ENCODE results near the gene ACSM5. TPM values are rescaled to one million over a fixed set of nuclear protein-coding genes. Genes with fewer than 3 reads are reported as not detected.

Gene ACSM5
- not detected for total RNA-seq

DNA sequence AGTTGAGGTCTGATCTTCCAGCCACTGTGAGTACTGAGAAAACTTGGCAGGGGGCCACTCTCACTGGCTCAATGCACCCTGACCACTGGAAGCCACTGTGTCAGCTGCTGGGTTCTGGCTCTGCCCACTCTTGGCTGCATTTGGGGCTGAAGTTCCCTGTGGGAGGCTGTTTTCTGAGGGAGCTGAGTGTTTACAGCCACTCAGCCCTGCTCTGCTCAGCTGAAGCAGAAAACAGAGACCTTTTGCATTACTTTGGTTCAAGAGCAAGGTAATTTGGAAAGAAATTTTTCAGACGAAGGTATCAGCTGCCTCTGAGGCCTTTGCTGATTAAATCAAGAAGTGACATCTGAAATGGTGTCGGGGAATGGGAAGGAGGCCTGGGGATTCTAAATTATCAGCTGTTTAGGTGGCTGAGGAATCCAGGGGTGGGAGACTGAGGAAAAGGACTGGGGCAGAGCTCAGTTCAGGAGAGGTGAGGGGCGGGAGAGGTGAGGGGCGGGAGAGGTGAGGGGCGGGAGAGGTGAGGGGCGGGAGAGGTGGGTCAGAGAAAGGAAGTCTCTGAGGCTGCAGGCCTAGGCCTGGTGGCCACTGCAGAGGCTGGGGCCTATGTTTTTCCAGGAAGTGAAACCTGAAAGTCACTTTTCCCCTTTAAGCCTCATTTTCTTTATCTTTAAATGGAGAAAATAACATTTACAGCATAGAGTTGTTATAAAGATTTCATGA, at the start of gene ACSM5:
Gene ACSM5, plus strand, starts transcription at position 137 of the 723 bp plus-strand sequence. CDS start 1,951 bp downstream, outside the sequence.
- Mint-ChIP-seq H3K36me3 (no peaks in the 10 kb centered on the region), H3K4me1 (ENCODE audit: low read depth in 2 of 2) (no peaks in the 10 kb centered on the region), H3K9me3 (no peaks in the 10 kb centered on the region), H3K27ac (no peak within 1 kb of the TSS), H3K27me3 (peaks cover 5% of the 10 kb centered on the region in 2 donors), H3K4me3 (no peak within 1 kb of the TSS)
- no peak for DNase-seq (ENCODE audit: low spot score)
- no peak for ATAC-seq

DNA sequence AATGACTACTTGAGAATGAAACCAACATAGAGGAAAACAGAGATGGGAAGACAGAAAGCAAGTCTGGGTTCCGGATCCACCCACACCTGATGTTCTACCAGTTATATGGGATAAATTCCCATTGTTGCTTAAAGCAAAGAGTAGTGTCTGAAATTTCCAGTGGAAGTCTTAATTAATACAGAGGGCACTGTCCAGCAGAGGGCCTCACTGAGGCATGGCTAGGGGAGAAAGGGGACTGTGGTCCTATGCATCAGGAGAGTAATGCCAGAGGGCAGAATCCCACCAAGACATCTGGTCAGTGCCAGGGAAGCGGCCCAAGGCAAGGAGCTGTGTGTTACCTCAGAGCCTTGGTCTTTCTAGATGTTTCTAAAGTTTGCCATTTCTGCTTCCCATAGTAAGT, 49.3 kb upstream of the ACSM5 start:
- H3K27me3 Mint-ChIP-seq: peaks cover 15 to 42% of the 10 kb centered on the region in 2 donors
- H3K27ac Mint-ChIP-seq: no peak overlapping the region
- H3K36me3 Mint-ChIP-seq: no peaks in the 10 kb centered on the region
- no peaks in the 10 kb centered on the region for H3K9me3 Mint-ChIP-seq
- ATAC-seq (no peak), DNase-seq (ENCODE audit: low spot score) (no peak)
- H3K4me1 Mint-ChIP-seq (ENCODE audit: low read depth in 2 of 2): no peaks in the 10 kb centered on the region
- H3K4me3 Mint-ChIP-seq: no peak overlapping the region

DNA sequence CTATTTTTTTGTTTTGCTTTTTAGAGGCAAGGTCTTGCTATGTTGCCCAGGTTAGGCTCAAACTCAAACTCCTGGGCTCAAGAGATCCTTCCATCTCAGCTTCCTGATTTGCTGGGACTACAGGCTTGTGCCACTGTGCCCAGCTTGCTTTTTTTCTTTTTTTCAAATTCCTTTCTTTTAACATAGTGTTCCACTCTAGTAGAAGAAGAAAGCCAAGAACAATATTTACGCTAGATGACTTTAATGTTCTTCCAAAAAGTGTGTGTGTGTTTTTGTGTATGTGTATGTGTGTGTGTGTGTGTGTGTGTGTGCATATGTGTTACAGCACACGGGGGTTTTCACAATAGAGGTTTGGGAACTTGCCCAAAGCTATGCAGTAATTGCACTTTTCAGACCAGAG, 46.1 kb upstream of the ACSM5 start:
- no peaks in the 10 kb centered on the region for H3K4me1 Mint-ChIP-seq (ENCODE audit: low read depth in 2 of 2)
- H3K4me3 Mint-ChIP-seq: no peak overlapping the region
- H3K27me3 Mint-ChIP-seq: peaks cover 13 to 33% of the 10 kb centered on the region in 2 donors
- H3K27ac Mint-ChIP-seq: no peak overlapping the region
- H3K36me3 Mint-ChIP-seq: no peaks in the 10 kb centered on the region
- ATAC-seq (no peak), DNase-seq (ENCODE audit: low spot score) (no peak)
- H3K9me3 Mint-ChIP-seq: no peaks in the 10 kb centered on the region

- no peak overlapping the region for H3K27ac Mint-ChIP-seq
- H3K4me1 Mint-ChIP-seq (ENCODE audit: low read depth in 2 of 2): no peaks in the 10 kb centered on the region
- no peak for ATAC-seq
- H3K4me3 Mint-ChIP-seq: no peak overlapping the region
- no peaks in the 10 kb centered on the region for H3K36me3 Mint-ChIP-seq
- no peaks in the 10 kb centered on the region for H3K9me3 Mint-ChIP-seq
- no peak for DNase-seq (ENCODE audit: low spot score)
- peaks cover 13 to 33% of the 10 kb centered on the region in 2 donors for H3K27me3 Mint-ChIP-seq
Observed at GRCh38 chr16:20364051-20364450, 45.3 kb upstream of the ACSM5 start.

DNA sequence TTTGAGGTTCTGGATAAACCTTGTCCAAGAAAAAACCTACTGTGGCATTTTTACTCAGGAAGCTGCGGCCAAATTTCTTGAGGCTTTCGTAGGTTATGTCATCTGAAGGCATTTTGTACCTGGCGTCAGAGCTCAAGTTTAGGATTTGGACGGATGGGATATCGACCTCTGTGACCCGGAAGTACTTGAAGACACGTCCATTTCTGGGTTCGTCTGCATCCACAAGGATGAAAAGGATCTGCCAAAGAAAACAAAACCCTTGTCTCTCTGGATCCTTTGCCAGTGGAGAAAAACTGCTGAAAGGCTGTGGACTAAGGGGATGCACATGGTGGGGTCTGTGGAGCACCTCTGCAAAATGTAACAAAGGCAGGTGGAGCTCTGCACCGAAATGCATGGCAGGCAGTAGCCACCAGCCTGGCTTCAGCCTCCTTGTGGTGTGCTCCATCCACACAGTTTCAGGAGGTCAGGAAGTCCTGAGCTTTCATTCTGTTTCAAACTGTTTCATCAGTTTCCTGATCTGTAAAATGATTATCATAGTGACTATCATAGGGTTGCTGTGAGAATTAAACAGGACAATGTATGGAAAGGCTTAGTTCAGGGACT, 39.8 kb upstream of the ACSM5 start:
- no peak overlapping the region for H3K27ac Mint-ChIP-seq
- DNase-seq (ENCODE audit: low spot score) (no peak), ATAC-seq (no peak)
- H3K4me3 Mint-ChIP-seq: no peak overlapping the region
- peaks cover 22 to 46% of the 10 kb centered on the region in 2 donors for H3K27me3 Mint-ChIP-seq
- no peaks in the 10 kb centered on the region for H3K9me3 Mint-ChIP-seq
- H3K4me1 Mint-ChIP-seq (ENCODE audit: low read depth in 2 of 2): no peaks in the 10 kb centered on the region
- no peaks in the 10 kb centered on the region for H3K36me3 Mint-ChIP-seq

- no peak overlapping the region for H3K4me3 Mint-ChIP-seq
- ATAC-seq: no peak
- DNase-seq (ENCODE audit: low spot score): no peak
- no peak overlapping the region for H3K27ac Mint-ChIP-seq
- no peaks in the 10 kb centered on the region for H3K36me3 Mint-ChIP-seq
- peaks cover 23 to 49% of the 10 kb centered on the region in 2 donors for H3K27me3 Mint-ChIP-seq
- no peaks in the 10 kb centered on the region for H3K9me3 Mint-ChIP-seq
- H3K4me1 Mint-ChIP-seq (ENCODE audit: low read depth in 2 of 2): no peaks in the 10 kb centered on the region
Observed at GRCh38 chr16:20372701-20373100, 36.6 kb upstream of the ACSM5 start.

DNA sequence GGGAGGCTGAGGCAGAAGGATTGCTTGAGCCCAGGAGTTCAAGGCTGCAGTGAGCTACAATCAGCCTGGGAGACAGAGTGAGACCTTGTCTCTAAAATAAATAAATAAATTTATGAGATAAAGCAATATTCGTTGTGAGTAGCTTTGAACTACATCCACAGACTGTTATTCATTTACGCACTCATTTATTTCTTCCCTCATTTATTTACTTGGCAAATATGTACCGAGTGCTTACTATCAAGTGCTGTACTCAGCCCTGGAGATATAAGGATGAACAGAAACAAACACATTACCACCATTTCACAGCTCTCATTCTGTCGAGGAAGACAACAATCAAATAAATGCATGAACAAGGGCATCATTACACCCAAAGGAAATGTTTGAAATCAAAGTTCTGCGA, 32.2 kb upstream of the ACSM5 start:
- ATAC-seq: no peak
- no peak for DNase-seq (ENCODE audit: low spot score)
- H3K9me3 Mint-ChIP-seq: no peaks in the 10 kb centered on the region
- H3K4me3 Mint-ChIP-seq: no peak overlapping the region
- no peaks in the 10 kb centered on the region for H3K36me3 Mint-ChIP-seq
- no peaks in the 10 kb centered on the region for H3K4me1 Mint-ChIP-seq (ENCODE audit: low read depth in 2 of 2)
- no peak overlapping the region for H3K27ac Mint-ChIP-seq
- H3K27me3 Mint-ChIP-seq: peaks cover 19 to 36% of the 10 kb centered on the region in 2 donors

DNA sequence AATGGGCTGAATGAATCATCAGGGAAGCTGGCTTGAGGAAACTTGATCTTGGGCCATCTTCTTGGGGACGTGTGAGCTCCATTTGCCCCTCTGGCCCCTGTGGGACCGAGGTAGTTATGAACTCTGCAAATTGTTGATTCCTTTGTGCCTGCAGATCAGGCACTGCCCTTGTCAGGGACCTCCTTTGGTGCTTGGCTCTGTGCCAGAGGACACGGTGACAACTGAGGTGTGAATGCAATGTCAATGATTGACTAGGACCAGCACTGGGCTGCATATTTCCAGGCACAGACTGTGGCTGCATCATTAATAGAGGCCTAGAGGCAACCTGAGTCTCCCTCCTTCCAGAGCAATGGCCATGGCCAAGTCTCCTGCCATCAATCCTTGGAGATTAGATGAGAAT, 28.6 kb upstream of the ACSM5 start:
- Mint-ChIP-seq H3K27me3 (peaks cover 16 to 17% of the 10 kb centered on the region in 2 donors), H3K36me3 (no peaks in the 10 kb centered on the region), H3K27ac (no peak overlapping the region), H3K4me3 (no peak overlapping the region), H3K4me1 (ENCODE audit: low read depth in 2 of 2) (peaks cover 0 to 3% of the 10 kb centered on the region in 2 donors), H3K9me3 (no peaks in the 10 kb centered on the region)
- ATAC-seq (no peak), DNase-seq (ENCODE audit: low spot score) (no peak)

DNA sequence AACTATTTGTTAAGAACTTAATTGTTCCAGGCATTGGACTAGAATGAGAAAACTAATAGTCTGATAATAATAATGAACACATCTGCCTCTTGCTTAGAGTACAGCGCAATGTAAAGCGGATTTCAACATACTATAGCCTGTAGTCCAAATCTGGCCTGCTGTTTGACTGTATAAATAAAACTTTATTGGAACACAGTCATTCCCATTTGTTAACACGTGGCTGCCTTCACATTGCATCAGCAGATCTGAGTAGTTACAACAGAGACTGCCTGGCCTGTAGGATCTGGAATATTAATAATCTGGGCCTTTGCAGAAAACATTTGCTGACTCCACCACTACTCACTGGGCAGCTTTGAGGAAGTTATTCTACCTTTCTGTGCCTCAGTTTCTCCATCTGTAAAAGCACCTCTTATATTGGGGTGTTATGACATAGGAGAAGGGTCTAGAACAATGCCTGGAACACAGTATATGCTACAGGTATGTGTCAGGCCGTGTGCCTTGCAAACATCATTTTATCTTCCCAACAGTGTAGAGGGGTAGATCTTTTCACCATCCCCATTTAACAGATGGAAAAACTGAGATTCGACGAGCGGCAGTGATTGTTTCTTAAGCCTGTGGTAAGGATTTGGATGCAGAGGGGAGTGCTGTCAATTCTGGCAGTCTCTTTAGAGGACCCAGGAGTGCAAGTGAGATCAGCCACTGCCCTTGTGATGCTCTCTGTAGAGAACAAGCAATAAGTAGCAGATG, 27.0 kb upstream of the ACSM5 start:
- no peaks in the 10 kb centered on the region for H3K36me3 Mint-ChIP-seq
- ATAC-seq (no peak), DNase-seq (ENCODE audit: low spot score) (no peak)
- peaks cover 18% of the 10 kb centered on the region in 2 donors for H3K27me3 Mint-ChIP-seq
- H3K9me3 Mint-ChIP-seq: no peaks in the 10 kb centered on the region
- no peak overlapping the region for H3K4me3 Mint-ChIP-seq
- H3K27ac Mint-ChIP-seq: no peak overlapping the region
- H3K4me1 Mint-ChIP-seq (ENCODE audit: low read depth in 2 of 2): peaks cover 0 to 5% of the 10 kb centered on the region in 2 donors

DNA sequence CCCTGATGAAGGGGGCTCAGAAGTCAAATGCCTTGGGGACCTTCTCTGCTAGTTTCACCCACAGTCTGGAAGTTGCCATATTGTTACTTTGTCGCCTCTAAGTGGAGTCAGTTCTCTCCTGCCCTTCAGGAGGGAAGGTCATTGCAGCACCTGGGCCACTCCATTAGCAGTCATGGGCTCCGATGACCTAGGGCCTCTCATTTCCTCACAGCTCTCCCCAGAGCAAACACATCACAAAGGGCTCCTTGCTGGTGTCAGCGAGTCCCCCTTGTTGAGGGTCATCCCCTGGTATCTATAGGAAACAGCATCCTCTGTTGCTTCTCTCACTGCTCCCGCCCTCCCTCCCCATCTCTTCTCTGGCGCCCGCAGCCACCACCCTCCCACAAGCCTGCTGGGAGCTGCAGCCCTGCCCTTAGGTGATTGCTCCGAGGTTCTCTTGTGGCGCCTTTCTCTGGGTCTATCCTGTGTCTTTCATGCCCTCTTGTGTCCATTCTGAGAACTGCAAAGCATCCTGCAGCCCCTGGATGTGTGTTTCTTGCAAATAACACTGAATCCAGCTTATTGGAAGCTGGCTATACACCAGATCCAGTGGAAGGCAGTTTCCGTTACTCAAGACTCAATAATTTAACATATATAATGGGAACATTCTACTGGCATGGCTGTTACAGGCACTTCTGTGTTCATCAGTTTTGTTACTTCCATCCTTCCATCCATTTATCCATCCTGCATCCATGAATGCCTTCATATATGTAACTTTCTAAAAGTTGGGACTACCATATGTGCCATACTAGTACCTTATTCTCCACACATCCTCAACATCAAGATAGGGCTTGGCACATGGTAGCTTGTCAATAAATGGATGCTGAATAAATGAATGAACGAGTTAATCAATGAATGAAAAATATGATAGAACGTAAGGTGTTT, 26.0 kb upstream of the ACSM5 start:
- peaks cover 0 to 5% of the 10 kb centered on the region in 2 donors for H3K4me1 Mint-ChIP-seq (ENCODE audit: low read depth in 2 of 2)
- H3K27me3 Mint-ChIP-seq: peaks cover 18 to 21% of the 10 kb centered on the region in 2 donors
- no peaks in the 10 kb centered on the region for H3K36me3 Mint-ChIP-seq
- no peak overlapping the region for H3K4me3 Mint-ChIP-seq
- H3K9me3 Mint-ChIP-seq: no peaks in the 10 kb centered on the region
- DNase-seq (ENCODE audit: low spot score): no peak
- H3K27ac Mint-ChIP-seq: no peak overlapping the region
- ATAC-seq: peak; percentile 53 to 63

DNA sequence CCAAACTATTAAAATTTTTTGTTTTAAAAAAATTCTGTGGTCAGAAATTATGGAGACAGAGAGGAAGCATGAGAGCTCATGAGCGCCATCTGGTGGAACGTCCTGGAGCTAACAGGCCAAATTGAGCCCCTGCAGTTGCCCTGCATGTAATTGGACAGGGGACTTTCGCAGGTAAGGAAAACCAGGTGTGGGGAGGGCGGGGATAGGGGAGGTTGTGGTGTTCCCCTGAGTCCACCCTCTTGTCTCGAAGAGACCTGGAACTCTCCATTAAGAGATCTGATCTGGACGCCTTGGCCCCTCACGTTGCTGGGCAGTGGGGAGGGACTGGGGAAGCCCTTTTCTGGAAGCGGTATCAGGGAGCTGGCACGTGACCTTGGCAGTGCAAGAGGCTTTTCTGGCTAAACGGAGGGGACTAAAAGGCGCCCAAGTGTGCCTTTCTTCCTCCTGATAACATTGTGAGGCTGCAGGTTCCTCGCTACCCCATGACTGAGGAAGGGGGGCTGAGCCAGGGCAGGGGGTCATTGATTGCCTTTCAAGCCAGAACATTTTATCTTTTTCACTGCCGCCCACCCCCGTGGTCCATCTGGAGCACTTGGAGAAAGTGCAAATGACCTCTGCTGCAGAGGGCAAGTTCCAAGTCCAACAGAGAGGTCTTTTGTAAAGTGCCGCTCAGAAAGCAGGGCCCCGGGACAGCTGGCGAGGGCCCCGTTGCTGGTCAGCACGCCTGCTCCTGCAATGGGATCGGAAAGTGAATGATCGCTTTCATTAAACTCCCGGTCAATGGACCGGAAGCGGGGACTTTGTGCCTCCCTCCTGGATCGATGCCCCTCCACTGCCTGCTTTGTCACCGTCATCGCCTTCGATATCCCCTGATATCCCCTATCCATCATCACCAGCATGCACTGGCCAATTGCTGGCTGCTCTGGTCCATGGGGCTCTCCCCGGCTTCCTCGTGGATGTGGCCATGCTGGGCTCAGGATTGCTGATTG, 23.2 kb upstream of the ACSM5 start:
- ATAC-seq (no peak), DNase-seq (ENCODE audit: low spot score) (no peak)
- peaks cover 11 to 15% of the 10 kb centered on the region in 2 donors for H3K27me3 Mint-ChIP-seq
- no peaks in the 10 kb centered on the region for H3K36me3 Mint-ChIP-seq
- no peak overlapping the region for H3K27ac Mint-ChIP-seq
- H3K4me3 Mint-ChIP-seq: no peak overlapping the region
- peaks cover 0 to 5% of the 10 kb centered on the region in 2 donors for H3K4me1 Mint-ChIP-seq (ENCODE audit: low read depth in 2 of 2)
- no peaks in the 10 kb centered on the region for H3K9me3 Mint-ChIP-seq

- Mint-ChIP-seq H3K9me3 (no peaks in the 10 kb centered on the region), H3K36me3 (no peaks in the 10 kb centered on the region), H3K27ac (no peak overlapping the region), H3K27me3 (peaks cover 11 to 15% of the 10 kb centered on the region in 2 donors), H3K4me1 (ENCODE audit: low read depth in 2 of 2) (peaks cover 0 to 5% of the 10 kb centered on the region in 2 donors), H3K4me3 (no peak overlapping the region)
- no peak for ATAC-seq
- no peak for DNase-seq (ENCODE audit: low spot score)
Observed at GRCh38 chr16:20387978-20388377, 21.4 kb upstream of the ACSM5 start.
